OCI-LY1 (cell line): ENCODE data around the gene GRID2IP.
"Not testable (repeated sequence)": the region's sequence is repeated elsewhere in the genome, so short reads cannot be mapped to it uniquely, and the experiment has no call there.

Experiments
- H2AFZ ChIP-seq: fragments of 200-600 bp; sonication (generic), shearing (Covaris generic); 2 replicates; pipeline ENCODE4 v1.6.0; 2014; ENCODE audit warnings: antibody characterized with exemption, mild to moderate bottlenecking, low read length
- H3F3A ChIP-seq: fragments of 200-600 bp; sonication (generic), shearing (Covaris generic); 2 replicates; pipeline ENCODE4 v1.6.0; 2014; ENCODE audit warnings: mild to moderate bottlenecking, antibody characterized with exemption, low read length, moderate library complexity; ENCODE audit not compliant: insufficient read depth
- H3K27ac ChIP-seq: fragments of 200-600 bp; sonication (generic); 2 replicates; pipeline ENCODE4 v1.5.1; 2014; ENCODE audit warnings: low read length, mixed run types, mild to moderate bottlenecking, low read depth; ENCODE audit not compliant: poor library complexity, severe bottlenecking
- H3K27me3 ChIP-seq: fragments of 200-600 bp; sonication (generic); 2 replicates; pipeline ENCODE4 v1.6.0; 2014; ENCODE audit warnings: antibody characterized with exemption, mild to moderate bottlenecking, low read length, moderate library complexity; ENCODE audit not compliant: insufficient read depth
- H3K36me3 ChIP-seq: fragments of 200-600 bp; sonication (generic); 2 replicates; pipeline ENCODE4 v1.6.1; 2014; ENCODE audit warnings: mild to moderate bottlenecking, antibody characterized with exemption, low read length, moderate library complexity, mixed read lengths; ENCODE audit not compliant: insufficient read depth
- H3K4me1 ChIP-seq: fragments of 200-600 bp; sonication (generic); 2 replicates; pipeline ENCODE4 v1.5.1; 2014; ENCODE audit warnings: mild to moderate bottlenecking, low read length, moderate library complexity; ENCODE audit not compliant: insufficient read depth, severe bottlenecking
- H3K4me2 ChIP-seq: fragments of 200-600 bp; sonication (generic), shearing (Covaris generic); 2 replicates; pipeline ENCODE4 v1.6.1; 2014; ENCODE audit warnings: low read length
- H3K4me3 ChIP-seq: fragments of 200-600 bp; sonication (generic); 2 replicates; pipeline ENCODE4 v1.5.1; 2014; ENCODE audit warnings: low read length, low read depth, mild to moderate bottlenecking, mixed read lengths; ENCODE audit not compliant: poor library complexity, severe bottlenecking
- H3K79me2 ChIP-seq: fragments of 200-600 bp; shearing (Covaris generic); 2 replicates; pipeline ENCODE4 v1.6.1; 2016; ENCODE audit warnings: mixed run types, low read length, mixed read lengths; ENCODE audit not compliant: insufficient read depth
- H3K9ac ChIP-seq: fragments of 200-600 bp; sonication (generic), shearing (Covaris generic); 2 replicates; pipeline ENCODE4 v1.6.1; 2014; ENCODE audit warnings: mild to moderate bottlenecking, low read length, mixed read lengths
- H3K9me2 ChIP-seq: fragments of 200-600 bp; sonication (generic), shearing (Covaris generic); 2 replicates; pipeline ENCODE4 v1.6.1; 2014; ENCODE audit warnings: low read depth, mild to moderate bottlenecking, low read length, mixed read lengths
- H3K9me3 ChIP-seq: fragments of 200-600 bp; shearing (Covaris generic); 2 replicates; pipeline ENCODE4 v1.6.1; 2014; ENCODE audit warnings: low read length, mixed read lengths
- H4K20me1 ChIP-seq: fragments of 200-600 bp; sonication (generic), shearing (Covaris generic); 2 replicates; pipeline ENCODE4 v1.6.0; 2016; ENCODE audit warnings: mild to moderate bottlenecking, low read length; ENCODE audit not compliant: insufficient read depth
- EZH2 ChIP-seq: fragments of 200-600 bp; sonication (generic), shearing (Covaris generic); IDR thresholded peaks from 2 replicates; pipeline ENCODE4 v1.8.0; 2017; ENCODE audit warnings: borderline replicate concordance, mixed run types, mild to moderate bottlenecking, antibody characterized with exemption, low read length, moderate library complexity, mixed read lengths
- TF ChIP-seq, protein P1 (sequence below): fragments of 200-600 bp; sonication (generic), shearing (Covaris generic); IDR thresholded peaks from 2 replicates; pipeline ENCODE4 v1.5.1; 2017; ENCODE audit warnings: mild to moderate bottlenecking, antibody characterized with exemption, low read length, moderate library complexity, mixed read lengths

The GRID2IP gene

DNA sequence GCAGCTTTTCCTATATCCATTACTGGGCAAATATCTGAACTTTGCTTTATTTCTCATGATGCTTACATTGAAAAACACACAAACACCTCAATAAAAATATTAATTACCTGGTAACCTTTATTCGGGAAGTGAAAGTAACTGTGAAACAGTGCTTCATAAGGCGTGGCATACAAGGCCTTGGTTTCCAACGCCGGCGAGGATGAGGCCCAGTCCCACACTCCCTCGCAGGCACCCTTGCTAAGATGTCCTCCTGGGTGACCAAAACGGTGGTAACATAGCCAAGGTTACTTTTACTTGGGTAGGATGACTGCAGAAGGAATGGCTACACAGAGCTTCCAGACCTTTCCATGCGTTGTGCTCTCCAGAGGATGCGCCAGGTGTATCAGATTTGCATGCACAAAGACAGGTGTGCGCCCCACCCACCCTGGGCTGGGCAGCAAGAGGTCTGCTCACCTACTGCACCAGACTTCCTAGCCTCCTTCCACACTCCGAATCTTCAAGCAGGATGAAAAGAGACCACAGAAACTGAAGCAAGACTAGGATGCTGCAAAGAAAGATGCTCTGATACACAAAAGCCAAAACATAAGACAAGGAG is 90.2 kb downstream of the GRID2IP start:
- H3K4me2 ChIP-seq = no peak overlapping the region
- no peak overlapping the region for H3K4me3 ChIP-seq
- H3K4me1 ChIP-seq = no peaks in the 10 kb centered on the region
- no peaks in the 10 kb centered on the region for H4K20me1 ChIP-seq
- no peaks in the 10 kb centered on the region for H3F3A ChIP-seq
- H2AFZ ChIP-seq = no peak overlapping the region
- H3K27ac ChIP-seq = no peak overlapping the region
- no peaks in the 10 kb centered on the region for H3K79me2 ChIP-seq
- TF ChIP-seq EZH2 = no peak
- TF ChIP-seq, protein P1, sequence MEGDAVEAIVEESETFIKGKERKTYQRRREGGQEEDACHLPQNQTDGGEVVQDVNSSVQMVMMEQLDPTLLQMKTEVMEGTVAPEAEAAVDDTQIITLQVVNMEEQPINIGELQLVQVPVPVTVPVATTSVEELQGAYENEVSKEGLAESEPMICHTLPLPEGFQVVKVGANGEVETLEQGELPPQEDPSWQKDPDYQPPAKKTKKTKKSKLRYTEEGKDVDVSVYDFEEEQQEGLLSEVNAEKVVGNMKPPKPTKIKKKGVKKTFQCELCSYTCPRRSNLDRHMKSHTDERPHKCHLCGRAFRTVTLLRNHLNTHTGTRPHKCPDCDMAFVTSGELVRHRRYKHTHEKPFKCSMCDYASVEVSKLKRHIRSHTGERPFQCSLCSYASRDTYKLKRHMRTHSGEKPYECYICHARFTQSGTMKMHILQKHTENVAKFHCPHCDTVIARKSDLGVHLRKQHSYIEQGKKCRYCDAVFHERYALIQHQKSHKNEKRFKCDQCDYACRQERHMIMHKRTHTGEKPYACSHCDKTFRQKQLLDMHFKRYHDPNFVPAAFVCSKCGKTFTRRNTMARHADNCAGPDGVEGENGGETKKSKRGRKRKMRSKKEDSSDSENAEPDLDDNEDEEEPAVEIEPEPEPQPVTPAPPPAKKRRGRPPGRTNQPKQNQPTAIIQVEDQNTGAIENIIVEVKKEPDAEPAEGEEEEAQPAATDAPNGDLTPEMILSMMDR = no peak
- H3K27me3 ChIP-seq = no peaks in the 10 kb centered on the region
- no peak overlapping the region for H3K9ac ChIP-seq
- H3K36me3 ChIP-seq = peaks cover 38% of the 10 kb centered on the region
- no peaks in the 10 kb centered on the region for H3K9me2 ChIP-seq
- H3K9me3 ChIP-seq = no peaks in the 10 kb centered on the region

DNA sequence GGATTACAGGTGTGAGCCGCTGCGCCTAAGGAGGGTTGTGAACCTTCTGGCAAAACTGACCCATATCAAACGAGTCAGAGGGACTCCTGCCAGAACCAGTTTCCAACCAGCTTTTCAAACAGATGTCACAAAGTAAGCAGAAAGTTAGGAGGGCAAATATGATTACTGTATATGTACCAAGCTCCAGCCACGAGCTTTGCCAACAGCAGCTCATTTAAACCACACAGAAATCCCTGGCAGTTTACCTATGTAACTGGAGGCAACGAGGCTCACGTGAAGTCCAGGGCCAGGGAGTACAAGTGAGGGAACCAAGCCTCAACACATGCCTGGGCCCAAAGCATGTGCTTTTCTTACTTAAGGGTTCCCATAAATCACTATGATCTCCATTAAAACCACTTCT is 91.0 kb downstream of the GRID2IP start:
- no peaks in the 10 kb centered on the region for H3F3A ChIP-seq
- no peaks in the 10 kb centered on the region for H3K9me2 ChIP-seq
- no peak overlapping the region for H3K27ac ChIP-seq
- H3K4me3 ChIP-seq = no peak overlapping the region
- no peak overlapping the region for H2AFZ ChIP-seq
- H4K20me1 ChIP-seq = no peaks in the 10 kb centered on the region
- no peaks in the 10 kb centered on the region for H3K79me2 ChIP-seq
- TF ChIP-seq, protein P1 = no peak
- TF ChIP-seq EZH2 = no peak
- H3K9ac ChIP-seq = no peak overlapping the region
- no peaks in the 10 kb centered on the region for H3K4me1 ChIP-seq
- H3K4me2 ChIP-seq = no peak overlapping the region
- no peaks in the 10 kb centered on the region for H3K9me3 ChIP-seq
- H3K36me3 ChIP-seq = peaks cover 30% of the 10 kb centered on the region
- H3K27me3 ChIP-seq = no peaks in the 10 kb centered on the region

DNA sequence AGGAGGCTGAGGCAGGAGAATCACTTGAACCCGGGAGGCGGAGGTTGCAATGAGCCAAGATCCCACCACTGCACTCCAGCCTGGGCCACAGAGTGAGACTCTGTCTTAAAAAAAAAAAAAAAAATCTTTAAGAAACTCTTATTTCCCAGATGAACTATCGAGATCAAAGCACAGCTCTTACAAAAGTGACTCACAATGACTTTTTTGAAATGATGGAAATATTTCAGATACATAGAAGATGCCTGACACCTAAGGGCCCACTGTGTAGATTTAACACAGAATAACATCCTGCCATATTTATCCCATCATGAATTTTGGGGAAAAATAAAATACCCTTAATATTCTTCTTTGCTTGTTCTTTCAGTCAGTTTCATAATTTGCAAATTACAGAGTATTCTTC is 92.6 kb downstream of the GRID2IP start:
- H4K20me1 ChIP-seq, H2AFZ ChIP-seq, H3F3A ChIP-seq, H3K4me1 ChIP-seq, H3K4me3 ChIP-seq, H3K4me2 ChIP-seq, H3K79me2 ChIP-seq, H3K27ac ChIP-seq, H3K9me3 ChIP-seq, H3K9ac ChIP-seq, H3K9me2 ChIP-seq, H3K27me3 ChIP-seq: not testable (repeated sequence)
- peaks cover 29% of the 10 kb centered on the region for H3K36me3 ChIP-seq

DNA sequence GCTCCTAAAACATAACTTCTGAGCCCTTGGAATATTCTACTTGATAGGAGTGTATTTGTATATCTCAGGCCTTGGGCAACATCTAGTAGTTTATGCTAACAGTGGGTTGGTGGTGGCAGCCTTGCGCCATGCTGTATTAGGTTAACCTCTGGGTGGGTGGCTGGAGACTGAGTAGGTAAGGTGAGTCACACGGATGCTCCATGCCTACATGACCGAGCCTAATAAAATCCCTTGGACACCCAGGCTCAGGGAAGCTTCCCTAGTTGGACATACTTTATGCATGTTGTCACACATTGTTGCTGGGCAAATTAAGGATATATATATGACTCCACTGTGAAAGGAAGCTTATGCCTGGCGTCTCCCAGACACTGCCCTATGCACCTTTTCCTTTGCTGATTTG is 97.5 kb downstream of the GRID2IP start:
- Histone ChIP-seq H3F3A (no peaks in the 10 kb centered on the region), H3K79me2 (no peaks in the 10 kb centered on the region), H3K4me2 (no peak overlapping the region), H3K4me1 (peaks cover 5% of the 10 kb centered on the region), H3K9me2 (no peaks in the 10 kb centered on the region), H2AFZ (no peak overlapping the region), H3K4me3 (no peak overlapping the region), H3K27ac (no peak overlapping the region), H4K20me1 (no peaks in the 10 kb centered on the region), H3K36me3 (no peaks in the 10 kb centered on the region), H3K9me3 (no peaks in the 10 kb centered on the region), H3K27me3 (no peaks in the 10 kb centered on the region), H3K9ac (no peak overlapping the region)
- TF ChIP-seq, protein P1 = no peak
- TF ChIP-seq EZH2 = no peak
